ENCODE results near the gene GRWD1. TPM values are rescaled to one million over a fixed set of nuclear protein-coding genes. Genes with fewer than 3 reads are reported as not detected.
A peak's percentile ranks its signal among the peaks of the same experiment; 100 is the strongest.

GRWD1 gene
- total RNA-seq, 2 experiments from 2014 or later = 46.4 to 50.4 TPM

GRCh38 chr19:48405850-48406249 lies 39.9 kb upstream of the GRWD1 start:
- ChIA-PET POLR2A (interaction anchor here (0.5 to 1.2 kb wide), 2 partner anchors 11 to 12 kb away, joined by 3 to 6 read pairs; no protein-coding TSS in a partner anchor), CTCF (interaction anchor here (1.9 kb wide), 1 partner anchor 15 kb away, joined by 14 read pairs; the partner anchor contains the start of gene KDELR1)
- DNase-seq = no peak
- H3K27ac Mint-ChIP-seq = no peak overlapping the region
- no peak overlapping the region for H3K4me3 Mint-ChIP-seq
- H3K27me3 Mint-ChIP-seq (ENCODE audit: low read depth) = peaks cover 13% of the 10 kb centered on the region
- H3K4me1 Mint-ChIP-seq (ENCODE audit: low read depth) = peaks cover 17% of the 10 kb centered on the region
- H3K9me3 Mint-ChIP-seq (ENCODE audit: insufficient read depth) = no peaks in the 10 kb centered on the region
- no peak for ATAC-seq
- no peaks in the 10 kb centered on the region for H3K36me3 Mint-ChIP-seq (ENCODE audit: low read depth)

- no peak overlapping the region for H3K4me3 Mint-ChIP-seq
- CTCF ChIA-PET = interaction anchor here (0.6 to 1.8 kb wide), 3 partner anchors 11 to 802 kb away, joined by 3 to 10 read pairs (median 8); partner anchors contain the start of gene KDELR1
Measured at GRCh38 chr19:48413879-48414587, 31.8 kb upstream of the GRWD1 start.

GRCh38 chr19:48415395-48415794 lies 30.4 kb upstream of the GRWD1 start:
- Mint-ChIP-seq H3K27me3 (ENCODE audit: low read depth) (peaks cover 31% of the 10 kb centered on the region), H3K36me3 (ENCODE audit: low read depth) (no peaks in the 10 kb centered on the region), H3K9me3 (ENCODE audit: insufficient read depth) (no peaks in the 10 kb centered on the region), H3K4me3 (peak overlapping the region; percentile 22), H3K27ac (no peak overlapping the region), H3K4me1 (ENCODE audit: low read depth) (peaks cover 38% of the 10 kb centered on the region)
- ChIA-PET POLR2A (no interaction called here), CTCF (interaction anchor here (1.4 to 1.8 kb wide), 2 partner anchors 12 to 24 kb away, joined by 8 to 10 read pairs; partner anchors contain the start of gene KDELR1)
- ATAC-seq = peak; percentile 61
- DNase-seq = peak; percentile 85

More at GRCh38 chr19:48413879-48414587, 31.8 kb upstream of the GRWD1 start:
- Mint-ChIP-seq H3K36me3 (ENCODE audit: low read depth) (no peaks in the 10 kb centered on the region), H3K27me3 (ENCODE audit: low read depth) (peaks cover 31% of the 10 kb centered on the region), H3K9me3 (ENCODE audit: insufficient read depth) (no peaks in the 10 kb centered on the region), H3K27ac (no peak overlapping the region), H3K4me1 (ENCODE audit: low read depth) (peaks cover 34% of the 10 kb centered on the region)
- ATAC-seq = no peak
- POLR2A ChIA-PET = no interaction called here
- no peak for DNase-seq

GRCh38 chr19:48415806-48416221 lies 30.0 kb upstream of the GRWD1 start:
- POLR2A ChIA-PET = no interaction called here
- DNase-seq (no peak), ATAC-seq (no peak)
- peaks cover 38% of the 10 kb centered on the region for H3K4me1 Mint-ChIP-seq (ENCODE audit: low read depth)
- H3K27me3 Mint-ChIP-seq (ENCODE audit: low read depth) = peaks cover 31% of the 10 kb centered on the region
- no peaks in the 10 kb centered on the region for H3K9me3 Mint-ChIP-seq (ENCODE audit: insufficient read depth)
- peak overlapping the region; percentile 22 for H3K4me3 Mint-ChIP-seq
- no peak overlapping the region for H3K27ac Mint-ChIP-seq
- CTCF ChIA-PET = interaction anchor here (1.0 kb wide), 1 partner anchor 25 kb away, joined by 5 read pairs; the partner anchor contains the start of gene KDELR1
- H3K36me3 Mint-ChIP-seq (ENCODE audit: low read depth) = no peaks in the 10 kb centered on the region

GRCh38 chr19:48417421-48417820 lies 28.4 kb upstream of the GRWD1 start:
- ChIA-PET POLR2A (interaction anchor here (1.5 kb wide), 1 partner anchor 12 kb away, joined by 6 read pairs; no protein-coding TSS in a partner anchor), CTCF (interaction anchor here (1.0 kb wide), 1 partner anchor 10 kb away, joined by 3 read pairs; no protein-coding TSS in a partner anchor)
- peaks cover 28% of the 10 kb centered on the region for H3K27me3 Mint-ChIP-seq (ENCODE audit: low read depth)
- H3K27ac Mint-ChIP-seq = no peak overlapping the region
- no peak overlapping the region for H3K4me3 Mint-ChIP-seq
- peaks cover 38% of the 10 kb centered on the region for H3K4me1 Mint-ChIP-seq (ENCODE audit: low read depth)
- DNase-seq (no peak), ATAC-seq (no peak)
- no peaks in the 10 kb centered on the region for H3K36me3 Mint-ChIP-seq (ENCODE audit: low read depth)
- no peaks in the 10 kb centered on the region for H3K9me3 Mint-ChIP-seq (ENCODE audit: insufficient read depth)

- Mint-ChIP-seq H3K9me3 (ENCODE audit: insufficient read depth) (no peaks in the 10 kb centered on the region), H3K4me3 (peak overlapping the region; percentile 76), H3K4me1 (ENCODE audit: low read depth) (peaks cover 37% of the 10 kb centered on the region), H3K36me3 (ENCODE audit: low read depth) (no peaks in the 10 kb centered on the region), H3K27me3 (ENCODE audit: low read depth) (peaks cover 28% of the 10 kb centered on the region), H3K27ac (peak overlapping the region; percentile 90)
- CTCF ChIA-PET = no interaction called here
- DNase-seq (no peak), ATAC-seq (no peak)
- POLR2A ChIA-PET = interaction anchor here (1.5 kb wide), 1 partner anchor 13 kb away, joined by 6 read pairs; no protein-coding TSS in a partner anchor
Measured at GRCh38 chr19:48418317-48419064, 27.3 kb upstream of the GRWD1 start.

GRCh38 chr19:48419158-48419920 lies 26.4 kb upstream of the GRWD1 start:
- ChIA-PET POLR2A (no interaction called here), CTCF (interaction anchor here (0.7 to 1.1 kb wide), 2 partner anchors 16 to 71 kb away, joined by 3 read pairs; no protein-coding TSS in a partner anchor)
- peaks cover 31% of the 10 kb centered on the region for H3K4me1 Mint-ChIP-seq (ENCODE audit: low read depth)
- DNase-seq (peak; percentile 81), ATAC-seq (peak; percentile 80)
- no peaks in the 10 kb centered on the region for H3K9me3 Mint-ChIP-seq (ENCODE audit: insufficient read depth)
- peaks cover 23% of the 10 kb centered on the region for H3K27me3 Mint-ChIP-seq (ENCODE audit: low read depth)
- H3K27ac Mint-ChIP-seq = peak overlapping the region; percentile 90
- H3K36me3 Mint-ChIP-seq (ENCODE audit: low read depth) = no peaks in the 10 kb centered on the region
- peak overlapping the region; percentile 76 for H3K4me3 Mint-ChIP-seq

GRCh38 chr19:48421548-48421947 lies 24.2 kb upstream of the GRWD1 start:
- H3K27me3 Mint-ChIP-seq (ENCODE audit: low read depth) = peaks cover 11% of the 10 kb centered on the region
- DNase-seq (no peak), ATAC-seq (no peak)
- H3K36me3 Mint-ChIP-seq (ENCODE audit: low read depth) = no peaks in the 10 kb centered on the region
- CTCF ChIA-PET = no interaction called here
- H3K27ac Mint-ChIP-seq = no peak overlapping the region
- peaks cover 21% of the 10 kb centered on the region for H3K4me1 Mint-ChIP-seq (ENCODE audit: low read depth)
- no peak overlapping the region for H3K4me3 Mint-ChIP-seq
- H3K9me3 Mint-ChIP-seq (ENCODE audit: insufficient read depth) = no peaks in the 10 kb centered on the region
- POLR2A ChIA-PET = no interaction called here

- Mint-ChIP-seq H3K4me3 (no peak overlapping the region), H3K36me3 (ENCODE audit: low read depth) (no peaks in the 10 kb centered on the region), H3K27ac (no peak overlapping the region), H3K27me3 (ENCODE audit: low read depth) (peaks cover 2% of the 10 kb centered on the region), H3K4me1 (ENCODE audit: low read depth) (peaks cover 5% of the 10 kb centered on the region), H3K9me3 (ENCODE audit: insufficient read depth) (no peaks in the 10 kb centered on the region)
- ChIA-PET CTCF (no interaction called here), POLR2A (no interaction called here)
- no peak for ATAC-seq
- DNase-seq = no peak
Measured at GRCh38 chr19:48424694-48425219, 21.0 kb upstream of the GRWD1 start.

GRCh38 chr19:48428670-48429069 lies 17.1 kb upstream of the GRWD1 start:
- no peak overlapping the region for H3K4me3 Mint-ChIP-seq
- H3K27me3 Mint-ChIP-seq (ENCODE audit: low read depth) = peaks cover 5% of the 10 kb centered on the region
- peaks cover 9% of the 10 kb centered on the region for H3K4me1 Mint-ChIP-seq (ENCODE audit: low read depth)
- POLR2A ChIA-PET = no interaction called here
- no peak for ATAC-seq
- H3K27ac Mint-ChIP-seq = no peak overlapping the region
- CTCF ChIA-PET = no interaction called here
- no peaks in the 10 kb centered on the region for H3K36me3 Mint-ChIP-seq (ENCODE audit: low read depth)
- H3K9me3 Mint-ChIP-seq (ENCODE audit: insufficient read depth) = peaks cover 5% of the 10 kb centered on the region
- no peak for DNase-seq

- no peak overlapping the region for H3K27ac Mint-ChIP-seq
- peaks cover 5% of the 10 kb centered on the region for H3K4me1 Mint-ChIP-seq (ENCODE audit: low read depth)
- CTCF ChIA-PET = interaction anchor here (0.7 to 1.7 kb wide), 4 partner anchors 11 to 172 kb away, joined by 3 to 4 read pairs (median 3); no protein-coding TSS in a partner anchor
- DNase-seq (no peak), ATAC-seq (no peak)
- peaks cover 5% of the 10 kb centered on the region for H3K9me3 Mint-ChIP-seq (ENCODE audit: insufficient read depth)
- H3K4me3 Mint-ChIP-seq = no peak overlapping the region
- peaks cover 16% of the 10 kb centered on the region for H3K27me3 Mint-ChIP-seq (ENCODE audit: low read depth)
- POLR2A ChIA-PET = no interaction called here
- H3K36me3 Mint-ChIP-seq (ENCODE audit: low read depth) = no peaks in the 10 kb centered on the region
Measured at GRCh38 chr19:48433337-48433736, 12.4 kb upstream of the GRWD1 start.

Measured in activated CD8-positive, alpha-beta T cell treated with anti-CD3 and anti-CD28 coated beads, Interleukin-2, amount 10 ng/mL, durations not matched to agents 7 days and 5 days (primary cell).